Measurements from ENCODE around the gene SULT1E1. TPM values are rescaled to one million over a fixed set of nuclear protein-coding genes. Genes with fewer than 3 reads are reported as not detected.

SULT1E1 gene
- total RNA-seq, 4 donors from 2014 or later: 0.40 to 0.95 TPM; not detected in 2

DNA sequence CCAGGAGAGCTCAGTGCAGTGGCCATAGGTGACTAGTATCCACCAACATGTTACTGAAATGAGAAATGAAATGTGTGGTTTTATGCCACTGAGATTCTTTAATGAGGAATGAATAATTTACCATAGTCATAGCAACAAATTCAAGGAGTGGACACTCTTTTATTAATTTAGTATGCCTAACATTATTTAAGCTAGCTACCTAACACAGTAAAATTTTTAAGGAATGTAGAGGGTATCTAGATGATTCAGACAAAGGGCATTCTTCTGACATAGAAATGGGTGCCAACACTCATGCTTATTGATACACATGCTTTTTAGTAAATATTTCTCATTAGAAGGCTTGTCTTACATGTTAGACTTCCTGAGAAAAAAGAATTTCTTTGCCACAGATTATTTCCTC, 66.2 kb downstream of the SULT1E1 start:
- DNase-seq: no peak
- no peaks in the 10 kb centered on the region for H3K4me1 ChIP-seq
- H3K9me3 ChIP-seq: no peaks in the 10 kb centered on the region
- no peaks in the 10 kb centered on the region for H3K36me3 ChIP-seq
- TF ChIP-seq EP300 (IDR thresholded peaks at IDR 0.05; ENCODE audit: low read depth): no peak
- TF ChIP-seq POLR2AphosphoS5 (IDR thresholded peaks at IDR 0.05): no peak
- no peak for TF ChIP-seq POLR2A (IDR thresholded peaks at IDR 0.05)
- TF ChIP-seq, protein P1, sequence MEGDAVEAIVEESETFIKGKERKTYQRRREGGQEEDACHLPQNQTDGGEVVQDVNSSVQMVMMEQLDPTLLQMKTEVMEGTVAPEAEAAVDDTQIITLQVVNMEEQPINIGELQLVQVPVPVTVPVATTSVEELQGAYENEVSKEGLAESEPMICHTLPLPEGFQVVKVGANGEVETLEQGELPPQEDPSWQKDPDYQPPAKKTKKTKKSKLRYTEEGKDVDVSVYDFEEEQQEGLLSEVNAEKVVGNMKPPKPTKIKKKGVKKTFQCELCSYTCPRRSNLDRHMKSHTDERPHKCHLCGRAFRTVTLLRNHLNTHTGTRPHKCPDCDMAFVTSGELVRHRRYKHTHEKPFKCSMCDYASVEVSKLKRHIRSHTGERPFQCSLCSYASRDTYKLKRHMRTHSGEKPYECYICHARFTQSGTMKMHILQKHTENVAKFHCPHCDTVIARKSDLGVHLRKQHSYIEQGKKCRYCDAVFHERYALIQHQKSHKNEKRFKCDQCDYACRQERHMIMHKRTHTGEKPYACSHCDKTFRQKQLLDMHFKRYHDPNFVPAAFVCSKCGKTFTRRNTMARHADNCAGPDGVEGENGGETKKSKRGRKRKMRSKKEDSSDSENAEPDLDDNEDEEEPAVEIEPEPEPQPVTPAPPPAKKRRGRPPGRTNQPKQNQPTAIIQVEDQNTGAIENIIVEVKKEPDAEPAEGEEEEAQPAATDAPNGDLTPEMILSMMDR (IDR thresholded peaks at IDR 0.05): no peak
- H3K27ac ChIP-seq: no peak overlapping the region
- intact Hi-C loops (cut with DNase I; ENCODE audit: low total_unique reads): no loop called here
- in situ Hi-C loops (cut with MboI; ENCODE audit: low pct_ligation_motif_present in 1 of 4, low pct_unique_long_range_greater_than_20kb in 1 of 4, low sequenced_read_pairs in 3 of 4): no loop called here
- no peak overlapping the region for H3K4me3 ChIP-seq
- no peaks in the 10 kb centered on the region for H3K27me3 ChIP-seq

Other genes starting within 250 kb of the SULT1E1 start
- gene UGT2A2, start 220.5 kb downstream of the SULT1E1 start, total RNA-seq: not detected
- gene UGT2A1, start 206.9 kb downstream of the SULT1E1 start, total RNA-seq: not detected
- gene SULT1B1, start 99.5 kb downstream of the SULT1E1 start, total RNA-seq: 100 to 1,000 TPM; 105 to 212 (median 147) TPM
- under 1 TPM in 1 of 4 donors, not detected in 3; 0.79 TPM for gene CSN1S1, start 70.9 kb upstream of the SULT1E1 start, total RNA-seq
- gene CSN2, start 105.6 kb upstream of the SULT1E1 start, total RNA-seq: not detected
- gene STATH, start 135.8 kb upstream of the SULT1E1 start, total RNA-seq: not detected
- gene HTN3, start 168.3 kb upstream of the SULT1E1 start, total RNA-seq: not detected
- not detected for gene HTN1, start 190.3 kb upstream of the SULT1E1 start, total RNA-seq

All from transverse colon (tissue), 4 donors.